ENCODE data around the gene DNAH3. TPM values are rescaled to one million over a fixed set of nuclear protein-coding genes. Genes with fewer than 3 reads are reported as not detected.

The DNAH3 gene
- total and polyA plus RNA-seq, 2 of the 8 experiments (the other 6 are each of a cell fraction or from before 2014, with no cell fraction given): 0.57 to 0.71 TPM

GRCh38 chr16:20916942-20917341, 233.7 kb downstream of the DNAH3 start (continued):
- TF ChIP-seq RFX5 (IDR thresholded peaks at IDR 0.05; ENCODE audit: borderline replicate concordance, low read depth, low read length) (no peak), KDM1A (IDR thresholded peaks at IDR 0.05; ENCODE audit: borderline replicate concordance, low read length) (no peak)

Measured in H1 (cell line).